GM12892 (cell line): ENCODE measurements around the gene CACHD1.

ENCODE experiments used
- POLR2A ChIP-seq: IDR thresholded peaks from 2 replicates; pipeline ENCODE4 v1.6.1; 2011; ENCODE audit warnings: low read depth, low read length, control low read depth
- POLR2AphosphoS5 ChIP-seq: IDR thresholded peaks from 2 replicates; pipeline ENCODE4 v1.6.1; 2011; ENCODE audit warnings: low read depth, low read length, control low read depth
- TAF1 ChIP-seq: IDR thresholded peaks from 2 replicates; pipeline ENCODE4 v1.6.1; 2011; ENCODE audit warnings: low read depth, mild to moderate bottlenecking, control low read depth, low read length, borderline replicate concordance

GRCh38 chr1:64561993-64562392, 92.1 kb downstream of the CACHD1 start:
- TF ChIP-seq POLR2AphosphoS5 (no peak), POLR2A (no peak), TAF1 (no peak)
